HepG2 (cell line): ENCODE results near the gene TLK1. TPM values are rescaled to one million over a fixed set of nuclear protein-coding genes. Genes with fewer than 3 reads are reported as not detected.

Experiments used
- ATF5 ChIP-seq: sonication (generic); formaldehyde crosslinking; IDR thresholded peaks from 2 replicates; pipeline ENCODE4 v1.4.0; 2020; ENCODE audit warnings: mild to moderate bottlenecking, low read depth, missing genetic modification reagents
- HDAC1 ChIP-seq: sonication (generic); formaldehyde crosslinking; IDR thresholded peaks from 2 replicates; pipeline ENCODE4 v1.5.1; 2020; ENCODE audit warnings: mild to moderate bottlenecking, missing genetic modification reagents
- HDAC6 ChIP-seq: fragments of 200-600 bp; sonication (generic); IDR thresholded peaks from 2 replicates; pipeline ENCODE4 v1.7.0; 2017; ENCODE audit warnings: mild to moderate bottlenecking, antibody characterized with exemption, low read length, low read depth
- HMG20A ChIP-seq: IDR thresholded peaks from 2 replicates; pipeline ENCODE4 v1.6.1; 2016; ENCODE audit warnings: borderline replicate concordance
- KMT2A ChIP-seq: sonication (generic); formaldehyde crosslinking; IDR thresholded peaks from 2 replicates; pipeline ENCODE4 v1.4.0; 2020; ENCODE audit warnings: missing genetic modification reagents
- NFYC ChIP-seq: IDR thresholded peaks from 2 replicates; pipeline ENCODE4 v1.6.1; 2016; ENCODE audit warnings: missing genetic modification reagents, missing compliant biosample characterization
- PHB2 ChIP-seq: fragments of 450-650 bp; IDR thresholded peaks from 2 replicates; pipeline ENCODE4 v1.6.1; 2018; ENCODE audit not compliant: partially characterized antibody
- PPARG ChIP-seq: conservative IDR thresholded peaks from 2 replicates; pipeline ENCODE4 v1.6.1; 2016; ENCODE audit warnings: missing biosample characterization, missing genetic modification reagents
- RBM39 ChIP-seq: fragments of 200-400 bp; formaldehyde crosslinking; IDR thresholded peaks from one replicate; pipeline ENCODE4 v1.6.1; 2018; ENCODE audit warnings: antibody characterized with exemption, mild to moderate bottlenecking, low read depth, low read length; ENCODE audit not compliant: poor library complexity, severe bottlenecking
- RNF2 ChIP-seq: fragments of 450-650 bp; conservative IDR thresholded peaks from 2 replicates; pipeline ENCODE4 v1.6.1; 2016; ENCODE audit warnings: low read depth
- RORA ChIP-seq: sonication (generic); formaldehyde crosslinking; IDR thresholded peaks from 2 replicates; pipeline ENCODE4 v1.5.0; 2020; ENCODE audit warnings: mild to moderate bottlenecking, missing genetic modification reagents, moderate library complexity
- SOX13 ChIP-seq, 3 experiments: fragments of 450-650 bp in 1 of 3; sonication (generic) in 1 of 3; formaldehyde crosslinking in 1 of 3; IDR thresholded peaks in 2 of 3; conservative IDR thresholded peaks in 1 of 3; 2 replicates each; pipeline versions ENCODE4 v1.5.0 to v1.6.1; 2016 to 2020; ENCODE audit warnings: antibody characterized with exemption in 1 of 3, mild to moderate bottlenecking in 1 of 3, missing compliant biosample characterization in 1 of 3, missing genetic modification reagents in 1 of 3, moderate library complexity in 1 of 3
- ZBTB3 ChIP-seq: sonication (generic); formaldehyde crosslinking; IDR thresholded peaks from 2 replicates; pipeline ENCODE4 v1.4.0; 2020; ENCODE audit warnings: low read depth, mild to moderate bottlenecking, moderate library complexity, missing genetic modification reagents, borderline replicate concordance
- ZBTB8A ChIP-seq: sonication (generic); formaldehyde crosslinking; IDR thresholded peaks from 2 replicates; pipeline ENCODE4 v1.4.0; 2020; ENCODE audit warnings: mild to moderate bottlenecking, low read depth, missing genetic modification reagents, borderline replicate concordance
- ZNF142 ChIP-seq: sonication (generic); formaldehyde crosslinking; IDR thresholded peaks from 2 replicates; pipeline ENCODE4 v1.4.0; 2020; ENCODE audit warnings: missing genetic modification reagents
- ZNF256 ChIP-seq: sonication (generic); formaldehyde crosslinking; conservative IDR thresholded peaks from 2 replicates; pipeline ENCODE4 v1.4.0; 2020; ENCODE audit warnings: missing genetic modification reagents
- ZNF639 ChIP-seq: conservative IDR thresholded peaks from 2 replicates; pipeline ENCODE4 v1.6.1; 2018; ENCODE audit warnings: missing genetic modification reagents
- ZNF672 ChIP-seq: sonication (generic); formaldehyde crosslinking; IDR thresholded peaks from 2 replicates; pipeline ENCODE4 v1.8.1; 2022; ENCODE audit warnings: missing genetic modification reagents
- ZNF781 ChIP-seq: sonication (generic); formaldehyde crosslinking; IDR thresholded peaks from 2 replicates; pipeline ENCODE4 v1.5.1; 2020; ENCODE audit warnings: borderline replicate concordance, mild to moderate bottlenecking, missing genetic modification reagents; ENCODE audit errors: not compliant biosample characterization
- polyA plus RNA-seq, 8 experiments: library from polyadenylated mRNA; depleted of rRNA in 3 of 8; stranded (reverse) in 7 of 8; unstranded in 1 of 8; fragments of >200 nt; fragmentation: Illumina TruSeq in 4 of 8; extraction: Trizol in 4 of 8; gene quantifications; 2 replicates each; pipeline versions ENCODE4 v1.2.1 to v1.2.3, GENCODE V29; 2011 to 2016; ENCODE audit warnings: low read depth in 4 of 8, missing spikeins in 1 of 8, mixed read lengths in 1 of 8; ENCODE audit not compliant: insufficient read depth in 1 of 8
- total RNA-seq, 5 experiments: library from RNA; depleted of rRNA; stranded (reverse); fragments of >200 nt; fragmentation: Illumina TruSeq; extraction: Trizol; gene quantifications; 2 replicates each; pipeline ENCODE4 v1.2.3, GENCODE V29; 2016; ENCODE audit warnings: low read depth in 1 of 5

Gene TLK1
- total and polyA plus RNA-seq, 2 of the 13 experiments (the other 11 are each of a cell fraction or from before 2014, with no cell fraction given): 16.8 to 28.7 TPM

GRCh38 chr2:171154348-171154747, 6.3 kb downstream of the TLK1 start (continued):
- TF ChIP-seq ZNF142 (no peak), PPARG (CRISPR knock-in tag) (peak; percentile 50; the same call in 1 of the 2 replicates), ZNF781 (CRISPR knock-in tag) (no peak), ZBTB3 (no peak), RNF2 (no peak), ZBTB8A (no peak), HDAC6 (no peak), HMG20A (peak; percentile 57; the same call in 1 of the 2 replicates), ZNF639 (no peak), HDAC1 (CRISPR knock-in tag) (peak; percentile 34), NFYC (CRISPR knock-in tag) (no peak), KMT2A (CRISPR knock-in tag) (peak; percentile 37; the same call in 1 of the 2 replicates), RBM39 (no peak), PHB2 (no peak), SOX13 (IDR thresholded peaks at IDR 0.05) (no peak), SOX13 (CRISPR knock-in tag; conservative IDR thresholded peaks at IDR 0.05 in 1 of 2, IDR thresholded peaks at IDR 0.05 in 1 of 2) (peak in 1 of 2 experiments; percentile 38; a peak in 1 of 4 replicates), RORA (no peak), ZNF672 (CRISPR knock-in tag) (no peak), ZNF256 (CRISPR knock-in tag) (no peak), ATF5 (CRISPR knock-in tag) (no peak)
